Stimulated activated CD8-positive, alpha-beta memory T cell treated with anti-CD3 and anti-CD28 coated beads, Interleukin-12 subunit alpha, Interleukin-12 subunit beta, amount 100 ng/mL, for 1 hour (primary cell): ENCODE measurements around the gene ACTRT3.
A peak's percentile ranks its signal among the peaks of the same experiment; 100 is the strongest.
"Not testable (repeated sequence)": the region's sequence is repeated elsewhere in the genome, so short reads cannot be mapped to it uniquely, and the experiment has no call there.

Source experiments
- DNase-seq: peaks from one replicate; pipeline ENCODE4 v3.0.0-alpha.2; 2020; ENCODE audit warnings: low read depth

The ACTRT3 gene

GRCh38 chr3:169772897-169773816 is 3.8 kb upstream of the ACTRT3 start, which contains the start of gene MYNN:
Gene MYNN, plus strand, starts transcription at chr3:169773396. Its CDS starts 900 bp downstream, at chr3:169774296.
- peak; percentile 84 for DNase-seq

- DNase-seq: peak; percentile 49
These were observed 3.0 kb upstream of the ACTRT3 start for GRCh38 chr3:169772305-169772896.

- peak; percentile 39 for DNase-seq
These were observed 2.3 kb upstream of the ACTRT3 start for GRCh38 chr3:169771497-169772304.

- DNase-seq: peak; percentile 87
These were observed 4.3 kb downstream of the ACTRT3 start, which contains the start of gene TERC for GRCh38 chr3:169764882-169765612. Gene TERC, minus strand, starts transcription at chr3:169765060.

- peak; percentile 36 for DNase-seq
These were observed 5.0 kb downstream of the ACTRT3 start for GRCh38 chr3:169764312-169764881.

GRCh38 chr3:169760479-169760878 is 8.9 kb downstream of the ACTRT3 start:
- DNase-seq: no peak

- no peak for DNase-seq
These were observed 10.1 kb downstream of the ACTRT3 start for GRCh38 chr3:169759256-169759655.

- DNase-seq: no peak
These were observed 10.9 kb downstream of the ACTRT3 start for GRCh38 chr3:169758359-169758994.

GRCh38 chr3:169755488-169755887 is 13.9 kb downstream of the ACTRT3 start:
- no peak for DNase-seq

GRCh38 chr3:169754711-169755110 is 14.7 kb downstream of the ACTRT3 start:
- no peak for DNase-seq

GRCh38 chr3:169751875-169752274 is 17.5 kb downstream of the ACTRT3 start:
- no peak for DNase-seq

- DNase-seq: no peak
These were observed 18.7 kb downstream of the ACTRT3 start for GRCh38 chr3:169750665-169751064.

GRCh38 chr3:169748670-169749069 is 20.7 kb downstream of the ACTRT3 start:
- no peak for DNase-seq

GRCh38 chr3:169746924-169747323 is 22.4 kb downstream of the ACTRT3 start:
- no peak for DNase-seq

GRCh38 chr3:169744366-169745054 is 24.9 kb downstream of the ACTRT3 start:
- no peak for DNase-seq

GRCh38 chr3:169739067-169739466 is 30.3 kb downstream of the ACTRT3 start:
- no peak for DNase-seq

GRCh38 chr3:169731857-169732256 is 37.5 kb downstream of the ACTRT3 start:
- not testable (repeated sequence) for DNase-seq

GRCh38 chr3:169722724-169723123 is 46.6 kb downstream of the ACTRT3 start:
- no peak for DNase-seq

GRCh38 chr3:169718415-169718814 is 50.9 kb downstream of the ACTRT3 start:
- not testable (repeated sequence) for DNase-seq
